Measurements from ENCODE around the gene STAT4. TPM values are rescaled to one million over a fixed set of nuclear protein-coding genes. Genes with fewer than 3 reads are reported as not detected.

The STAT4 gene
- polyA plus RNA-seq, 2 donors, result 0.67 to 0.75 TPM

GRCh38 chr2:191127235-191127634, 23.6 kb downstream of the STAT4 start:
- Histone ChIP-seq H3K4me1 (ENCODE audit: control insufficient read depth in 2 of 2, insufficient read depth in 2 of 2, low read length in 1 of 2) (no peaks in the 10 kb centered on the region), H3K27ac (ENCODE audit: low read depth in 2 of 2, low read length in 1 of 2) (no peak overlapping the region)
- WGBS, 2 donors, result 92 to 94% methylated on average over 3 of the region's 3 CpGs

DNA sequence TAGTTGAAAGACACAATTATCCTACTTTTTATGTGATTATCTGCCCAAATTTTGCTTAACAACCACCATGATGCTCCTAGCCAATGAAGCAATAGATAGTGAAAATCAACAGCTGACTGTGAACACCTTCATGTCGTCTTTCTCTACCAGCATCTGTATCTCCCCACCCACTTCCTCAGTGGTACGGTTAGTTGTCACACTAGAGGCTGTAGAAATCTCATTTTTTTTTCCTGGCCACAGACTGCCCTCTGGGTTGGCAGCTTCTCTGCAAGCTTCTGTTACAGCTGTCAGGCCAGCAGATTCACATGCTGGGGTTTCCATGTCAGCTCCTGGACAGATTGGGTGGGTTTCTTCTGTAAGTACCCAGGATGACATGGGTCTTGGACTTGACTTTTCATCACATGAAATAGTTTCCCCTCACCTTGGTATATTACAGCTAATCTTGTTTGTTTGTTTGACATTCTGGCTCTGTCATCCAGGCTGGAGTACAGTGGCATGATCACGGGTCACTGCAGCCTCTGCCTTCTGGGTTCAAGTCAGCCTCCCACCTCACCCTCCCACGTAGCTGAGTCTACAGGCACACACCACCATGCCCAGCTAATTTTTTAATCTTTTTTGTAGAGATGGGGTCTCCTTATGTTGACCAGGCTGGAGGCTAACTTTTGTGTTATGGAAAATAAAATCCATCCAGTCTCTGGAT, 24.3 kb downstream of the STAT4 start:
- H3K4me1 ChIP-seq (ENCODE audit: control insufficient read depth in 2 of 2, insufficient read depth in 2 of 2, low read length in 1 of 2), result no peaks in the 10 kb centered on the region
- no peaks in the 10 kb centered on the region for H3K27me3 ChIP-seq (ENCODE audit: control insufficient read depth in 1 of 2, insufficient read depth in 2 of 2, low read length in 2 of 2)
- no peak overlapping the region for H3K4me3 ChIP-seq (ENCODE audit: low read depth in 1 of 2, low read length in 2 of 2)
- H3K27ac ChIP-seq (ENCODE audit: low read depth in 2 of 2, low read length in 1 of 2), result no peak overlapping the region
- H3K36me3 ChIP-seq (ENCODE audit: control insufficient read depth in 2 of 2, insufficient read depth in 2 of 2, low read length in 1 of 2), result no peaks in the 10 kb centered on the region
- 69 to 75% methylated on average over 4 of the region's 4 CpGs for WGBS, 2 donors
- no peaks in the 10 kb centered on the region for H3K9me3 ChIP-seq (ENCODE audit: control insufficient read depth in 2 of 2, insufficient read depth in 1 of 2, low read depth in 1 of 2, low read length in 1 of 2)

More at GRCh38 chr2:191127235-191127634, 23.6 kb downstream of the STAT4 start:
- Histone ChIP-seq H3K36me3 (ENCODE audit: control insufficient read depth in 2 of 2, insufficient read depth in 2 of 2, low read length in 1 of 2) (no peaks in the 10 kb centered on the region), H3K4me3 (ENCODE audit: low read depth in 1 of 2, low read length in 2 of 2) (no peak overlapping the region), H3K27me3 (ENCODE audit: control insufficient read depth in 1 of 2, insufficient read depth in 2 of 2, low read length in 2 of 2) (no peaks in the 10 kb centered on the region), H3K9me3 (ENCODE audit: control insufficient read depth in 2 of 2, insufficient read depth in 1 of 2, low read depth in 1 of 2, low read length in 1 of 2) (no peaks in the 10 kb centered on the region)

- WGBS, 2 donors, result 37 to 43% methylated on average over 2 of the region's 2 CpGs
- H3K36me3 ChIP-seq (ENCODE audit: control insufficient read depth in 2 of 2, insufficient read depth in 2 of 2, low read length in 1 of 2), result no peaks in the 10 kb centered on the region
- no peak overlapping the region for H3K27ac ChIP-seq (ENCODE audit: low read depth in 2 of 2, low read length in 1 of 2)
- H3K9me3 ChIP-seq (ENCODE audit: control insufficient read depth in 2 of 2, insufficient read depth in 1 of 2, low read depth in 1 of 2, low read length in 1 of 2), result no peaks in the 10 kb centered on the region
- H3K4me3 ChIP-seq (ENCODE audit: low read depth in 1 of 2, low read length in 2 of 2), result no peak overlapping the region
- H3K27me3 ChIP-seq (ENCODE audit: control insufficient read depth in 1 of 2, insufficient read depth in 2 of 2, low read length in 2 of 2), result no peaks in the 10 kb centered on the region
- H3K4me1 ChIP-seq (ENCODE audit: control insufficient read depth in 2 of 2, insufficient read depth in 2 of 2, low read length in 1 of 2), result no peaks in the 10 kb centered on the region
Measured at GRCh38 chr2:191125646-191126045, 25.1 kb downstream of the STAT4 start.

GRCh38 chr2:191122638-191123294, 28.0 kb downstream of the STAT4 start:
- 80 to 84% methylated on average over 2 of the region's 2 CpGs for WGBS, 2 donors
- Histone ChIP-seq H3K27ac (ENCODE audit: low read depth in 2 of 2, low read length in 1 of 2) (no peak overlapping the region), H3K27me3 (ENCODE audit: control insufficient read depth in 1 of 2, insufficient read depth in 2 of 2, low read length in 2 of 2) (no peaks in the 10 kb centered on the region), H3K36me3 (ENCODE audit: control insufficient read depth in 2 of 2, insufficient read depth in 2 of 2, low read length in 1 of 2) (no peaks in the 10 kb centered on the region), H3K9me3 (ENCODE audit: control insufficient read depth in 2 of 2, insufficient read depth in 1 of 2, low read depth in 1 of 2, low read length in 1 of 2) (no peaks in the 10 kb centered on the region), H3K4me3 (ENCODE audit: low read depth in 1 of 2, low read length in 2 of 2) (no peak overlapping the region), H3K4me1 (ENCODE audit: control insufficient read depth in 2 of 2, insufficient read depth in 2 of 2, low read length in 1 of 2) (no peaks in the 10 kb centered on the region)

GRCh38 chr2:191117341-191117740, 33.5 kb downstream of the STAT4 start:
- 22 to 40% methylated on average over 3 of the region's 3 CpGs for WGBS, 2 donors
- no peak overlapping the region for H3K4me3 ChIP-seq (ENCODE audit: low read depth in 1 of 2, low read length in 2 of 2)
- peaks cover 0 to 3% of the 10 kb centered on the region in 2 donors for H3K27me3 ChIP-seq (ENCODE audit: control insufficient read depth in 1 of 2, insufficient read depth in 2 of 2, low read length in 2 of 2)
- no peak overlapping the region for H3K27ac ChIP-seq (ENCODE audit: low read depth in 2 of 2, low read length in 1 of 2)
- H3K4me1 ChIP-seq (ENCODE audit: control insufficient read depth in 2 of 2, insufficient read depth in 2 of 2, low read length in 1 of 2), result no peaks in the 10 kb centered on the region
- no peaks in the 10 kb centered on the region for H3K9me3 ChIP-seq (ENCODE audit: control insufficient read depth in 2 of 2, insufficient read depth in 1 of 2, low read depth in 1 of 2, low read length in 1 of 2)
- no peaks in the 10 kb centered on the region for H3K36me3 ChIP-seq (ENCODE audit: control insufficient read depth in 2 of 2, insufficient read depth in 2 of 2, low read length in 1 of 2)

- 68 to 76% methylated on average over 2 of the region's 2 CpGs for WGBS, 2 donors
- no peak overlapping the region for H3K27ac ChIP-seq (ENCODE audit: low read depth in 2 of 2, low read length in 1 of 2)
- peaks cover 0 to 3% of the 10 kb centered on the region in 2 donors for H3K27me3 ChIP-seq (ENCODE audit: control insufficient read depth in 1 of 2, insufficient read depth in 2 of 2, low read length in 2 of 2)
- H3K36me3 ChIP-seq (ENCODE audit: control insufficient read depth in 2 of 2, insufficient read depth in 2 of 2, low read length in 1 of 2), result no peaks in the 10 kb centered on the region
- no peaks in the 10 kb centered on the region for H3K4me1 ChIP-seq (ENCODE audit: control insufficient read depth in 2 of 2, insufficient read depth in 2 of 2, low read length in 1 of 2)
- no peaks in the 10 kb centered on the region for H3K9me3 ChIP-seq (ENCODE audit: control insufficient read depth in 2 of 2, insufficient read depth in 1 of 2, low read depth in 1 of 2, low read length in 1 of 2)
- no peak overlapping the region for H3K4me3 ChIP-seq (ENCODE audit: low read depth in 1 of 2, low read length in 2 of 2)
Measured at GRCh38 chr2:191115804-191116203, 35.0 kb downstream of the STAT4 start.

GRCh38 chr2:191115391-191115790, 35.4 kb downstream of the STAT4 start:
- WGBS, 2 donors, result 86 to 87% methylated on average over 3 of the region's 3 CpGs
- Histone ChIP-seq H3K4me3 (ENCODE audit: low read depth in 1 of 2, low read length in 2 of 2) (no peak overlapping the region), H3K4me1 (ENCODE audit: control insufficient read depth in 2 of 2, insufficient read depth in 2 of 2, low read length in 1 of 2) (no peaks in the 10 kb centered on the region), H3K9me3 (ENCODE audit: control insufficient read depth in 2 of 2, insufficient read depth in 1 of 2, low read depth in 1 of 2, low read length in 1 of 2) (no peaks in the 10 kb centered on the region), H3K27ac (ENCODE audit: low read depth in 2 of 2, low read length in 1 of 2) (no peak overlapping the region), H3K27me3 (ENCODE audit: control insufficient read depth in 1 of 2, insufficient read depth in 2 of 2, low read length in 2 of 2) (peaks cover 0 to 3% of the 10 kb centered on the region in 2 donors), H3K36me3 (ENCODE audit: control insufficient read depth in 2 of 2, insufficient read depth in 2 of 2, low read length in 1 of 2) (no peaks in the 10 kb centered on the region)

- H3K9me3 ChIP-seq (ENCODE audit: control insufficient read depth in 2 of 2, insufficient read depth in 1 of 2, low read depth in 1 of 2, low read length in 1 of 2), result no peaks in the 10 kb centered on the region
- peaks cover 0 to 3% of the 10 kb centered on the region in 2 donors for H3K27me3 ChIP-seq (ENCODE audit: control insufficient read depth in 1 of 2, insufficient read depth in 2 of 2, low read length in 2 of 2)
- H3K4me1 ChIP-seq (ENCODE audit: control insufficient read depth in 2 of 2, insufficient read depth in 2 of 2, low read length in 1 of 2), result no peaks in the 10 kb centered on the region
- 39 to 57% methylated on average over 6 of the region's 6 CpGs for WGBS, 2 donors
- no peaks in the 10 kb centered on the region for H3K36me3 ChIP-seq (ENCODE audit: control insufficient read depth in 2 of 2, insufficient read depth in 2 of 2, low read length in 1 of 2)
- no peak overlapping the region for H3K4me3 ChIP-seq (ENCODE audit: low read depth in 1 of 2, low read length in 2 of 2)
- no peak overlapping the region for H3K27ac ChIP-seq (ENCODE audit: low read depth in 2 of 2, low read length in 1 of 2)
Measured at GRCh38 chr2:191114403-191114886, 36.3 kb downstream of the STAT4 start.

GRCh38 chr2:191113761-191114160, 37.0 kb downstream of the STAT4 start:
- no peaks in the 10 kb centered on the region for H3K4me1 ChIP-seq (ENCODE audit: control insufficient read depth in 2 of 2, insufficient read depth in 2 of 2, low read length in 1 of 2)
- WGBS, 2 donors, result 86 to 88% methylated on average over 1 of the region's 1 CpG
- H3K27me3 ChIP-seq (ENCODE audit: control insufficient read depth in 1 of 2, insufficient read depth in 2 of 2, low read length in 2 of 2), result peaks cover 0 to 3% of the 10 kb centered on the region in 2 donors

More at GRCh38 chr2:191113761-191114160, 37.0 kb downstream of the STAT4 start:
- no peaks in the 10 kb centered on the region for H3K9me3 ChIP-seq (ENCODE audit: control insufficient read depth in 2 of 2, insufficient read depth in 1 of 2, low read depth in 1 of 2, low read length in 1 of 2)
- H3K27ac ChIP-seq (ENCODE audit: low read depth in 2 of 2, low read length in 1 of 2), result no peak overlapping the region
- H3K4me3 ChIP-seq (ENCODE audit: low read depth in 1 of 2, low read length in 2 of 2), result no peak overlapping the region
- H3K36me3 ChIP-seq (ENCODE audit: control insufficient read depth in 2 of 2, insufficient read depth in 2 of 2, low read length in 1 of 2), result no peaks in the 10 kb centered on the region
